KMS-11 (cell line): Measurements from ENCODE around the gene DGKG.
A peak's percentile ranks its signal among the peaks of the same experiment; 100 is the strongest.

Experiments
- H2AFZ ChIP-seq: fragments of 200-600 bp; sonication (generic); 2 replicates; pipeline ENCODE4 v1.6.1; 2016; ENCODE audit warnings: antibody characterized with exemption, mixed run types, low read depth
- H3K27ac ChIP-seq: fragments of 200-600 bp; sonication (generic); 2 replicates; pipeline ENCODE4 v1.6.1; 2016; ENCODE audit warnings: mild to moderate bottlenecking, mixed run types
- H3K27me3 ChIP-seq: fragments of 200-600 bp; sonication (generic); 2 replicates; pipeline ENCODE4 v1.6.1; 2017; ENCODE audit warnings: mild to moderate bottlenecking, low read depth, mixed run types, moderate library complexity; ENCODE audit not compliant: insufficient read depth
- H3K36me3 ChIP-seq: fragments of 200-600 bp; sonication (generic); 2 replicates; pipeline ENCODE4 v1.6.1; 2017; ENCODE audit warnings: mild to moderate bottlenecking, mixed run types; ENCODE audit not compliant: insufficient read depth
- H3K4me1 ChIP-seq: fragments of 200-600 bp; sonication (generic); 2 replicates; pipeline ENCODE4 v1.6.1; 2016; ENCODE audit warnings: mild to moderate bottlenecking, low read depth, mixed run types; ENCODE audit not compliant: poor library complexity, severe bottlenecking
- H3K4me2 ChIP-seq: fragments of 200-600 bp; sonication (generic); 2 replicates; pipeline ENCODE4 v1.7.0; 2016; ENCODE audit warnings: mild to moderate bottlenecking, mixed run types
- H3K4me3 ChIP-seq: fragments of 200-600 bp; sonication (generic); IDR thresholded peaks from 2 replicates; pipeline ENCODE4 v1.6.1; 2017; ENCODE audit warnings: low read depth, low read length, mixed read lengths; ENCODE audit not compliant: insufficient read depth
- H3K79me2 ChIP-seq: fragments of 200-600 bp; sonication (generic); 2 replicates; pipeline ENCODE4 v1.6.1; 2016; ENCODE audit warnings: low read depth, mixed run types; ENCODE audit not compliant: insufficient read depth
- H3K9ac ChIP-seq: fragments of 200-600 bp; sonication (generic); 2 replicates; pipeline ENCODE4 v1.6.1; 2016; ENCODE audit warnings: mild to moderate bottlenecking, mixed run types
- H4K20me1 ChIP-seq: fragments of 200-600 bp; sonication (generic); 2 replicates; pipeline ENCODE4 v1.6.1; 2016; ENCODE audit warnings: mild to moderate bottlenecking, mixed run types; ENCODE audit not compliant: insufficient read depth
- CTCF ChIP-seq: fragments of 200-600 bp; sonication (generic); conservative IDR thresholded peaks from 2 replicates; pipeline ENCODE4 v1.6.1; 2017; ENCODE audit warnings: low read depth, mild to moderate bottlenecking, antibody characterized with exemption, low read length, moderate library complexity, mixed read lengths

Gene DGKG

GRCh38 chr3:186247821-186248814 lies 113.9 kb downstream of the DGKG start:
- TF ChIP-seq CTCF = no peak
- H3K9ac ChIP-seq = no peak overlapping the region
- H3K36me3 ChIP-seq = no peaks in the 10 kb centered on the region
- H3K79me2 ChIP-seq = no peaks in the 10 kb centered on the region
- no peak overlapping the region for H3K27ac ChIP-seq
- no peak overlapping the region for H3K4me3 ChIP-seq
- H4K20me1 ChIP-seq = no peaks in the 10 kb centered on the region
- H2AFZ ChIP-seq = no peak overlapping the region
- no peak overlapping the region for H3K4me2 ChIP-seq
- no peaks in the 10 kb centered on the region for H3K27me3 ChIP-seq
- no peaks in the 10 kb centered on the region for H3K4me1 ChIP-seq

DNA sequence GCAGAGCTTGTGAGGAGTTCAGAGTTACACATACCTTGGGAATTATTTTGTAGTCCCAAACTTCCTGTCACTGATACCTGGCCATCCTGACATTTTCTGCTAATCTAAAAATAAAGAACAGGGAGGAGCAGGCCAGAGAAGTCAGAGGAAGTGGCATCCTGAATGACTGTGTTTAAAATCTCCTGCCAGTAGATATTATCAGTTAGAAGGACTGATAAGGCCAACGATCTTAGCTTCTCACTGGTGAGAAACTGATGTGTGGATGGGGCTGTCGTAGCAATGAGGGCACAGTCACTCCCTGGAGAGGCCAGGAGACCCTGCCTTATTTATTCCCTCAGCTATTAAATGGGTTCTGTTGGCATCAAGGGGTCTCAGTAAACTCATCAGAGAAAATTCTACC lies 115.1 kb downstream of the DGKG start:
- H3K4me1 ChIP-seq = peaks cover 4% of the 10 kb centered on the region
- H3K4me3 ChIP-seq = no peak overlapping the region
- H3K27me3 ChIP-seq = no peaks in the 10 kb centered on the region
- H3K36me3 ChIP-seq = no peaks in the 10 kb centered on the region
- no peak overlapping the region for H3K4me2 ChIP-seq
- no peak overlapping the region for H2AFZ ChIP-seq
- H4K20me1 ChIP-seq = no peaks in the 10 kb centered on the region
- no peak overlapping the region for H3K27ac ChIP-seq
- no peak overlapping the region for H3K9ac ChIP-seq
- TF ChIP-seq CTCF = no peak
- no peaks in the 10 kb centered on the region for H3K79me2 ChIP-seq

- no peak overlapping the region for H3K4me3 ChIP-seq
- H3K27ac ChIP-seq = no peak overlapping the region
- TF ChIP-seq CTCF = no peak
Measured at GRCh38 chr3:186244016-186244415, 118.0 kb downstream of the DGKG start.

GRCh38 chr3:186241910-186242821 lies 119.9 kb downstream of the DGKG start:
- Histone ChIP-seq H3K4me3 (peak overlapping the region; percentile 96), H2AFZ (peak overlapping the region; percentile 71), H3K4me2 (peak overlapping the region; percentile 84), H3K4me1 (peaks cover 31% of the 10 kb centered on the region), H4K20me1 (no peaks in the 10 kb centered on the region), H3K79me2 (0 out of 2 replicates have a peak, but pooled peaks cover 5% of the 10 kb centered on the region), H3K27me3 (no peaks in the 10 kb centered on the region), H3K9ac (peak overlapping the region; percentile 87), H3K27ac (peak overlapping the region; percentile 76), H3K36me3 (no peaks in the 10 kb centered on the region)
- TF ChIP-seq CTCF = peak; percentile 70

More at GRCh38 chr3:186244016-186244415, 118.0 kb downstream of the DGKG start:
- Histone ChIP-seq H2AFZ (no peak overlapping the region), H3K27me3 (no peaks in the 10 kb centered on the region), H3K36me3 (no peaks in the 10 kb centered on the region), H3K4me1 (peaks cover 13% of the 10 kb centered on the region), H3K4me2 (no peak overlapping the region), H4K20me1 (no peaks in the 10 kb centered on the region), H3K9ac (no peak overlapping the region), H3K79me2 (0 out of 2 replicates have a peak, but pooled peaks cover 5% of the 10 kb centered on the region)
